Glomerular visceral epithelial cell (primary cell): ENCODE data around the gene RAD54L2.
"Not testable (repeated sequence)": the region's sequence is repeated elsewhere in the genome, so short reads cannot be mapped to it uniquely, and the experiment has no call there.

ENCODE experiments used
- DNase-seq: peaks from one replicate; pipeline ENCODE4 v3.0.0-alpha.2; 2016; ENCODE audit errors: extremely low spot score

Gene RAD54L2, protein sequence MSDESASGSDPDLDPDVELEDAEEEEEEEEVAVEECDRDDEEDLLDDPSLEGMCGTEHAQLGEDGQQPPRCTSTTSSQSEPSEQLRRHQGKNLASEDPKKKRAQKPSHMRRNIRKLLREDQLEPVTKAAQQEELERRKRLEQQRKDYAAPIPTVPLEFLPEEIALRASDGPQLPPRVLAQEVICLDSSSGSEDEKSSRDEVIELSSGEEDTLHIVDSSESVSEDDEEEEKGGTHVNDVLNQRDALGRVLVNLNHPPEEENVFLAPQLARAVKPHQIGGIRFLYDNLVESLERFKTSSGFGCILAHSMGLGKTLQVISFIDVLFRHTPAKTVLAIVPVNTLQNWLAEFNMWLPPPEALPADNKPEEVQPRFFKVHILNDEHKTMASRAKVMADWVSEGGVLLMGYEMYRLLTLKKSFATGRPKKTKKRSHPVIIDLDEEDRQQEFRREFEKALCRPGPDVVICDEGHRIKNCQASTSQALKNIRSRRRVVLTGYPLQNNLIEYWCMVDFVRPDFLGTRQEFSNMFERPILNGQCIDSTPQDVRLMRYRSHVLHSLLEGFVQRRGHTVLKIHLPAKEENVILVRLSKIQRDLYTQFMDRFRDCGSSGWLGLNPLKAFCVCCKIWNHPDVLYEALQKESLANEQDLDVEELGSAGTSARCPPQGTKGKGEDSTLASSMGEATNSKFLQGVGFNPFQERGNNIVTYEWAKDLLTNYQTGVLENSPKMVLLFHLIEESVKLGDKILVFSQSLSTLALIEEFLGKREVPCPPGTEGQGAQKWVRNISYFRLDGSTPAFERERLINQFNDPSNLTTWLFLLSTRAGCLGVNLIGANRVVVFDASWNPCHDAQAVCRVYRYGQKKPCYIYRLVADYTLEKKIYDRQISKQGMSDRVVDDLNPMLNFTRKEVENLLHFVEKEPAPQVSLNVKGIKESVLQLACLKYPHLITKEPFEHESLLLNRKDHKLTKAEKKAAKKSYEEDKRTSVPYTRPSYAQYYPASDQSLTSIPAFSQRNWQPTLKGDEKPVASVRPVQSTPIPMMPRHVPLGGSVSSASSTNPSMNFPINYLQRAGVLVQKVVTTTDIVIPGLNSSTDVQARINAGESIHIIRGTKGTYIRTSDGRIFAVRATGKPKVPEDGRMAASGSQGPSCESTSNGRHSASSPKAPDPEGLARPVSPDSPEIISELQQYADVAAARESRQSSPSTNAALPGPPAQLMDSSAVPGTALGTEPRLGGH (N-terminal part only)

GRCh38 chr3:51538459-51539290 is at the start of gene RAD54L2:
TSS of gene RAD54L2 (plus strand) at chr3:51538719. CDS start at chr3:51590421, 51,702 bp downstream.
- DNase-seq = peak; percentile 78

- peak; percentile 95 for DNase-seq
Observed at GRCh38 chr3:51498876-51499738, 39.4 kb upstream of the RAD54L2 start.

- DNase-seq = no peak
Observed at GRCh38 chr3:51500632-51501131, 37.8 kb upstream of the RAD54L2 start.

DNA sequence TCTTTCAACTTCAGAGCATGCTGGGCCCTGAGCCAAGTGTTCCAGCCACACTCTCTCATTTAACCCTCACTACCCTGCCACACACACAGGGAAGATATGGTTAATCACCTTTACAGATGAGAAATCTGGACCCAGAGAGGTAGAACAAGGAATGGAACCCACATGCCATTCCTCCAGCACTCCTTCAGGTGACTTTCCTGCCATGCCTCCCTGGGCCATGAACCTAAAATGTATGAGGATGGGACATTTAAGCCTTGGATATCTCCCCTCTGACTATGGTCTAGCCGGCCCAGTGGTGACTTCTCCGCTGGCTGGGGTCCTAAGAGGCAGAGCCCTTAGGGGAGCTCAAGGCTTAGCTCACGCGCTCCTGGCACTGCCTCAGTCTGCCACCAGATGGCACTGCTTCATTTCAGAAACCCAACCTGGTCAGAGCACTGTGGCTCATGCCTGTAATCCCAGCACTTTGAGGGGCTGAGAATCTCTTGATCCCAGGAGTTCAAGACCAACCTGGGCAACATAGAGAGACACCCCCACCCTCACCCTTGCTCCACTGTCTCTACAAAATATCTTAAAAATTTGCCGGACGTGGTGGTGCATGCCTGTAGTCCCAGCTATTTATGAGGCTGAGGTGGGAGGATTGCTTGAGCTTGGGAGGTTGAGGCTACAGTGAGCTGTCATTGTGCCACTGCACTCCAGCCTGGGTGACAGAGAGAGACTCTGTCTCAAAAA is 36.5 kb upstream of the RAD54L2 start:
- peak; percentile 73 for DNase-seq

DNA sequence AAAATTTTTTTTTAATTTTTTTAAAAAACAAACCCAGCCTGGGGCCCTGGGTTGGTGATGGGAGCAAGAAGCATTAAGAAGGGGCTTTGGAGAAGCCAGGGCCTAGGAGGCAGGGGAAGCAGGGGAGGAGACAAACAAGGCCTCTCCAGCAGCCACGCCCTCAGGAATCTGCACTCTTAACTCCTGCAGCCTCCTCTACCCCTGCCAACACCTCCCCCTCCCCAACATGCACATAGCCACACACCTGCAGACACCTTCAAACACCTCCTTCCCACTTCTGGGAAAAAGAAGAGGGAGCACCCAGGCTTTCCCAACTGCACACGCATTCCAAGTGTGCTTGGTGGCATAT is 36.0 kb upstream of the RAD54L2 start:
- DNase-seq = no peak

- DNase-seq = no peak
Observed at GRCh38 chr3:51503007-51503406, 35.5 kb upstream of the RAD54L2 start.

- DNase-seq = no peak
Observed at GRCh38 chr3:51508255-51508654, 30.3 kb upstream of the RAD54L2 start.

- DNase-seq = no peak
Observed at GRCh38 chr3:51510996-51511395, 27.5 kb upstream of the RAD54L2 start.

DNA sequence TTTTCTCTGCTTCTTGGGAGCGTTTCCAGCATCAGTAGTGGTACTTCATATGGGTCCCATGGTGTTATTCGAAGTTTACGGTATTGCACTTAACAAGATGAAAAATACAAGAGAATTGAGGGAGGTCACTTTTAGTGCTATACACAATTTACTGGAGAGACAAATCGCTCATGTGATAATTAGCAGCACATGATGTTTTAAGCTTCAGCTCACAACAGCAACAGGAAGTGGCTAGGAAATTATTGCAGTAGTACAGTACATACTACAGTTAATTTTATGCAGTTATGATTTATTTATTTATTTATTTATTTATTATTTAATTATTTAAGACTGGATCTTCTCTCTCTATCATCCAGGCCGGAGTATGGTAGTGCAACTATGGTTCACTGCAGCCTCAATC is 24.3 kb upstream of the RAD54L2 start:
- no peak for DNase-seq

DNA sequence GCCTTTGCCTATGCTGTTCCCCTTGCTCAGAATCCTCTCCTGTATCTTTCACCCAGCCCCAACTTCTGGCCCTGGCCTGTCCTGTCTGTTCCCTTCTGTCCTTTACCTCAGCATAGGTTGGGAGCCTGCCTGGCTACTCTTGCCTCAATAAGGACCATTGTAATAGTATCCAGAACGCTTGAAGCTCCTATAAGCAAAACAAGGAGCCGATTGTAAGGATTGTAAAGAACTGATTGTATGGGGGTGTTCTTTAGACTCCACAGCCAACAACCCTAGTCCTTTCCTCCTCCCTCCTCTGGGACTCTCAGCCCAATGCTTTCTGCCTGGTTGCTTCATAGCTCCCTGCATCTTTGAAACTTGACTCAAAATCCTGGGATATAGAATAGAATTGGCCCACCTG is 18.7 kb upstream of the RAD54L2 start:
- no peak for DNase-seq

DNA sequence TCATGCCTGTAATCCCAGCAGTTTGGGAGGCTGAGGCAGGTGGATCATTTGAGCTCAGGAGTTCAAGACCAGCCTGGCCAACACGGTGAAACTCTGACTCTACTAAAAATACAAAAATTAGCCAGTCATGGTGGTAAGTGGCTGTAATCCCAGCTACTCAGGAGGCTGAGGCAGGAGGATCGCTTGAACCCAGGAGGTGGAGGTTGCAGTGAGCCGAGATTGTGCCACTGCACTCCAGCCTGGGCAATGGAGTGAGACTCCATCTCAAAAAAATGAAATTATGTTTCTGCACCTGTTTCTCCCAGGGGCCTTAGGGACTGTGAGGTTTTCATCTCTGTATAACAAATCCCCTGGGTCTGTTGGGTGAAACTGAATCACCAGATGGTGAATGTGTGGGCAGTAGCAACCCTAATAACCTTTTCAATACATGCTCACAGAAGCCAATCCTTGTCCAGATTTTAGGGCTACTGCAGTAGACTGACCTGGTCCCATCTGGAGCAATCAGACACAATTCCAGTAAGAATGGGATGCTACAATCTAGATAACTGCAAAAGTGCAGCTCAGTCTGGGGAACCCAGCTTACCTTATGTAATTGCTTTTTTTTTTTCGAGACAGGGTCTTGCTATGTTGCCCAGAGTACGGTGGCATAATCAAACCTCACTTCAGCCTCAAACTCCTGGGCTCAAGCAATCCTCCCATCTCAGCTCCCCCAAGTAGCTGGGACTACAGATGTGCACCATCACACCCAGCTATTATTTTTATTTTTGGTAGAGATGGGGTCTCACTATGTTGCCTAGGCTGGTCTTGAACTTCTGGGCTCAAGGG is 17.4 kb upstream of the RAD54L2 start:
- DNase-seq = not testable (repeated sequence)

GRCh38 chr3:51522273-51522962 is 16.1 kb upstream of the RAD54L2 start:
- DNase-seq = no peak

GRCh38 chr3:51524874-51525273 is 13.6 kb upstream of the RAD54L2 start:
- DNase-seq = not testable (repeated sequence)

GRCh38 chr3:51530485-51530884 is 8.0 kb upstream of the RAD54L2 start:
- DNase-seq = no peak

GRCh38 chr3:51535146-51536019 is 3.1 kb upstream of the RAD54L2 start:
- DNase-seq = no peak

DNA sequence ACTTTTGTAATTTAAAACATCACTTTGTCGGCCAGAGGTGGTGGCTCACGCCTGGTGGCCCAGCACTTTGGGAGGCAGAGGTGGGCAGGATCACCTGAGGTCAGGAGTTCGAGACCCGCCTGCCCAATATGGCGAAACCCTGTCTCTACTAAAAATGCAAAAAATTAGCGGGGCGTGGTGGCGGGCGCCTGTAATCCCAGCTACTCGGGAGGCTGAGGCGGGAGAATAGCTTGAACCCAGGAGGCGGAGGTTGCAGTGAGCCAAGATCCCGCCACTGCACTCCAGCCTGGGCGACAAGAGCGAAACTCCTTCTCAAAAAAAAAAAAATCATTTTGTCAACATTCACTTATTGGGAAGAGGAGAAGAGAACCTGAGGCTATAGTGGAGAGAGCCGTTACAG is 888 bp upstream of the RAD54L2 start:
- DNase-seq = not testable (repeated sequence)

DNA sequence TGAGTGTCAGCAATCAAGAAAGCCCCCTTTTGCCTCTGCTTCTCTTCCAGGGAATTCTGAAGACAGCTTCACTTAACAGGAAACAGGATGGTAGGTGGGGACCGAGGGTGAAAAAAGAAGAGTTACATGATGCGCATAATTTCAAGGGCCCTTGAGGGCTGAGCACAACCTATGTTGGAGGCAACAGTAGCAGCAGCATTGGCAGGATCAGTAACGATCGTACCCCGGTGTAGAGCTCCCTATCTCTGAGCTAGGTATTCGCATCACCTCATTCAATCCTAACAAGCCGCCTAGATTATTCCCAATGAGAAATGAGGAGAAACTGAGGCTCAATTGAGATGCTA is 432 bp upstream of the RAD54L2 start:
- DNase-seq = no peak
